Sciatic nerve (tissue), 2 donors: ENCODE measurements around the gene COMMD4. TPM values are rescaled to one million over a fixed set of nuclear protein-coding genes. Genes with fewer than 3 reads are reported as not detected.
"Not testable (repeated sequence)": the region's sequence is repeated elsewhere in the genome, so short reads cannot be mapped to it uniquely, and the experiment has no call there.

Experiments used
- ATAC-seq: fragments of 200-7000 bp; cut with Tn5 transposase; one replicate; pipeline ENCODE4 v1.9.1; 2020; ENCODE audit warnings: mild to moderate bottlenecking, moderate library complexity
- DNase-seq: peaks from one replicate; pipeline ENCODE4 v3.0.0-alpha.2; 2020; ENCODE audit warnings: low spot score
- intact Hi-C: fragments of 100-400 bp; cut with DNase I; formaldehyde crosslinking; loops from one replicate; pipeline ENCODE4 v1.14.2; 2022
- total RNA-seq: library from RNA; stranded (reverse); fragmentation: NEBNext Ultra II Directional; extraction: Animal tissue kit (Norgen Biotek cat#: 25700); gene quantifications from one replicate; pipeline ENCODE4 v1.2.1, GENCODE V29; 2021
- donor health status: DM: no; HTN: no; CAD: no.
- donor health status: DM: no; HTN: no; CAD: no.

COMMD4 gene
- total RNA-seq, 1 donor from 2014 or later: 36.8 TPM

DNA sequence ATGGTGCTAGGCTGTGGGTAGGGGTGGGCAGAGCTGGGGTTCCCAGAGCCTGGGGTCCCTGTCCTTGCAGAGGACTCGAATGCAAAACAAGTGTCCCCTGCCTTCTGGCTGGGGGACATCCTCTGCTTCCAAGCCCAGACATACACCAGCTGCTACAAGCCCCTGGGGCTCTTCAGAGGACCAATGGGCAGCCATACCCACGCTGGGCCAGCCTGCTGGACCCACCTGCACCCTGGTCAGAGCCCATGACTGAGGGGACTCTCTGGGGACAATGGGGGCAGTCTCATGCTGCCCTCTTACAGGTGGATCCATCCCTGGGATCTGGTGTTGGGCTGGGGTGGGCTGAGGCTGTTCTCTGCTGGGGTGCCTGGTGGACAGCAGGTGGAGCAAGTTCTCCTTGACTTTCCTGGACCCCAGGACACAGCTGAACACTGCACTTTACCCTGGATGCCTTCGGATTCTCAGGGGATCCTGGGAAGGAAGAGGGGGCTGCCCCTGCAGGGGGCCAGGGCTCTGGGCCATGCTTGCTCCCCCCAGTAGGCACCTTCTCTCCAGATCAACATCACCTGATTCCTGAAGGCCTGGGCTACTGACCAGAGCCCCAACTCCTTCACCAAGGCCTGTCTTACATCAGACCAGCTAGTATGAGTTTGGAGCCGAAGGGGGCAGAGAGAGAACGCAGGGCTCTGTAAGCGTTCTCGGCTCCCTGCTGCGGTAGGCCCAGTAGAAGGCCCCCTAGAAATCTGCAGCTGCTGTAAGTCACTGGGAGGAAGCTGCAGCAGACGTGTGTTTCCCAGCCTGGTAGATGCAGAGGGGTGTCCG, 7.2 kb upstream of the COMMD4 start:
- intact Hi-C loops: no loop called here
- DNase-seq (no peak), ATAC-seq (no peak)

DNA sequence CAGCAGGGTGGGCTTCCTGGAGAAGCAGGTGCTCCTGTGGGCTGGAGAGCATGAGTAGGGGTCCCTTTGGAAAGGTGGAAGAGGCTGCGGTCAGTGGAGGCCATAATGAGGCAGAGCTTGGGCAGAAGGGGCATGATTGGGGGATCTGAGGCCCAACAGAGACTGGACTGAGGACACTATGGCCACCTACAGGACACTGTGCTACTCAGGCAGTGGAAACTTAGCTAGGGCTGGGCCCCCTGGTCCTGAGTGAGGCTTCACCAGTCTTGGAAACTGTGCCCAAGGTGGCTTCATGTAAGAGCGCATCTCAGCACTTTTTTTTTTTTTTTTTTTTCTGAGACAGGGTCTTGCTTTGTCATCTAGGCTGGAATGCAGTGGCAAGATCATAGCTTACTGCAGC, 6.3 kb upstream of the COMMD4 start:
- DNase-seq (no peak), ATAC-seq (no peak)
- intact Hi-C loops: no loop called here

DNA sequence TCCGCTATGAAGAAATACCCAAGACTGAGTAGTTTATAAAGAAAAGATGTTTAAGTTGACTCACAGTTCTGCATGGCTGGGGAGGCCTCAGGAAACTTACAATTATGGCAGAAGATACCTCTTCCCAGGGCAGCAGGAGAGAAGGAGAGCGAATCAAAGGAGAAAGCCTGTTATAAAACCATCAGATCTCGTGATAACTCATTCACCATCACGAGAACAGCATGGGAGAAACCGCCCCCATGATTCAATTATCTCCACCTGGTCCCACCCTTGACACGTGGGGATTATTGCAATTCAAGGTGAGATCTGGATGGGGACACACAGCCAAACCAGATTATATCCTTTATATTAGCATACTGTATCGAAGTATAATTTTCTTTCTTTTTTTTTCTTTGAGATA, 3.8 kb upstream of the COMMD4 start:
- intact Hi-C loops: loop anchor here (5.0 kb wide), 1 partner anchor 1995 kb away; no protein-coding TSS in a partner anchor
- DNase-seq, ATAC-seq: not testable (repeated sequence)

DNA sequence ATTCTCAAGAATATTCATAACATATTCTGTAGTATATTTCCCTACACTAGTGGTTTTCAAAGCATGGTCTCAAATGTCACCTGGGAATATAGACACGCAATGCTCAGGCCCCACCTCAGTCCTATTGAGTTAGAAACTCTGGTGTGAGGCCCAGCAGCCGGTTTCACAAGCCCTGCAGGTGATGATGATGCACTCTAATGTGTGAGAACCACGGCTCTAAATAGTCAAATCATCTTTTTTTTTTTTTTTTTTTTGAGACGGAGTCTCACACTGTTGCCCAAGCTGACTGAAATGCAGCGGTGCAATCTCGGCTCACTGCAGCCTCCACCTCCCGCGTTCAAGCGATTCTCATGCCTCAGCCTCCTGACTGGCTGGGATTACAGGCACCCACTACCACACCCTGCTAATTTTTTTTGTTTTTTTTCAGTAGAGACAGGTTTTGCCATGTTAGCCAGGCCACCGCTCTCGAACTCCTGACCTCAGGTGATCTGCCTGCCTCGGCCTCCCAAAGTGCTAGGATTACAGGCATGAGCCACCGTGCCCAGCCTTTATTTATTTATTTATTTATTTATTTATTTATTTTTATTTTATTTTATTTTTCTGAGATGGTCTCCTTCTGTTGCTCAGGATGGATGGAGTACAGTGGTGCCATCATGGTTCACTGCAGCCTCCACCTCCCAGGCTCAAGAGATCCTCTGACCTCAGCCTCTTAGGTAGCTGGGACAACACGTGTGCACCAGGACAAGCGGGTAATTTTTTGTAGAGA, 2.0 kb upstream of the COMMD4 start:
- not testable (repeated sequence) for ATAC-seq, DNase-seq
- intact Hi-C loops: loop anchor here (5.0 kb wide), 1 partner anchor 1997 kb away; no protein-coding TSS in a partner anchor

DNA sequence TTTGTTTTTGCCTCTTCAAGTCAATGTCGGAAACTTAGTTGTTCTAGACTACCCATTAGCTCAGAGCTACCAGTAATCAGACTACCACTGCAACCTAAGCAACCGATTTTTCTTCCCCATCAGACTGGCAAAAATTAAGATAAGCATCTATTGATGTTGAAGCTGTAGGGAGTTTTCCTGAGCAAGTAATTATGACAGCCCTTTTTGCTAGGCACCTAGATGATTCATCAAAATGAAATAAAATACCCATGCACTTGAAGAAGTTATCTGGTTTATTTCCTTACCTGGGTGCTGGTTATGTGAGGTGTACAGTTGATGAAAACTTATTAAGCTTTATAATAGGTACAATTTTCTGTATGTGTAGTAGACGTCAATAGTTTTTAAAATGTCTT, 554 bp upstream of the COMMD4 start:
- ATAC-seq (no peak), DNase-seq (no peak)
- intact Hi-C loops: no loop called here

DNA sequence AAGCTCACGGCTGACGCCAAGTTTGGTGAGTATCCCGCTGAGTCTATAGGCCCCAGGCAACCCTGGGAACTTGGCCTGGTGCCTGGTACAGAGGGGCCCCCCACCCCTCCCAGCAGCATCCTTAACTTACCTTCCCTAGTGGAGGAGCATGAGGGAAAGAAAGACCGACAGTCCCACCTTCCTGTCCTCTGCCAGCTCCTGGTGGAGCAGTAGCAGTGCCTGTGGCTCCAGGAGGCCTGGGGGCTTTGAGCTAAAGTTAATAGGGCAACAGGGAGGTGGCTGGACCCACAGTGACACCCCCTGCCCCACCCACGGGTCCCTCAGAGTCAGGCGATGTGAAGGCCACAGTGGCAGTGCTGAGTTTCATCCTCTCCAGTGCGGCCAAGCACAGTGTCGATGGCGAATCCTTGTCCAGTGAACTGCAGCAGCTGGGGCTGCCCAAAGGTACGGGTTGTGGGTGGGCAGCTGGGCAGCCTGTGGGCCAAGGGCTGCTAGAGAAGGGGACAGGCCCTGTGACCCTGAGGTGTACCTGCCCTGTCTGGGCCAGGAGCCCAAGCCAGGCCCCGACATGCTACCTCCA, 2.9 kb downstream of the COMMD4 start:
- DNase-seq: no peak
- no peak for ATAC-seq
- intact Hi-C loops: no loop called here

DNA sequence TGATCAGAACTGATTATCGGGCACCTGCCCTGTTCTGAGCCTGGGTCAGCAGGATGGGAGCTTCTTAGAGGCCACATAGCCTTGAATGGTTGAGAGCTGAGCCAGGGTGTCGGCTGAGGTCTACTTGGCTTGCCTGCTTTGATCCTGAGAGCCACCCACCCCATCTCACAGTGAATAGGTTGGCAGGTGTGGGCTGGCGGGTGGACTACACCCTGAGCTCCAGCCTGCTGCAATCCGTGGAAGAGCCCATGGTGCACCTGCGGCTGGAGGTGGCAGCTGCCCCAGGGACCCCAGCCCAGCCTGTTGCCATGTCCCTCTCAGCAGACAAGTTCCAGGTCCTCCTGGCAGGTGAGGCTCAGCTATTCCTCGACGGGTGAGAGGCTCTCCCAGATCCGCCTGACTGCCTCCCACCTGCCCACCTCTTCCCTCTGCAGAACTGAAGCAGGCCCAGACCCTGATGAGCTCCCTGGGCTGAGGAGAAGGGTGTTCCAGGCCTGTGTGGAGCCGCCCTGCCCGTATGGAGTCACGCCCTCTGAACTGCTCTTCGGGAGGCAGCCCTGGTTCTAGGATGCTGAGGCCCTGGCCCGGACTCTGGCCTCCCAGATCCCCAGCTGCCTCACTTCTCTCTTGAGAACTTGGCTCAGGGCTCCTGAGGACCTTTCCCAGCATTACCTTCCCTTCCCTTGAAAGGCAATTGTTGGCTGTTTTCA, 3.8 kb downstream of the COMMD4 start:
- ATAC-seq: no peak
- no peak for DNase-seq
- intact Hi-C loops: no loop called here

DNA sequence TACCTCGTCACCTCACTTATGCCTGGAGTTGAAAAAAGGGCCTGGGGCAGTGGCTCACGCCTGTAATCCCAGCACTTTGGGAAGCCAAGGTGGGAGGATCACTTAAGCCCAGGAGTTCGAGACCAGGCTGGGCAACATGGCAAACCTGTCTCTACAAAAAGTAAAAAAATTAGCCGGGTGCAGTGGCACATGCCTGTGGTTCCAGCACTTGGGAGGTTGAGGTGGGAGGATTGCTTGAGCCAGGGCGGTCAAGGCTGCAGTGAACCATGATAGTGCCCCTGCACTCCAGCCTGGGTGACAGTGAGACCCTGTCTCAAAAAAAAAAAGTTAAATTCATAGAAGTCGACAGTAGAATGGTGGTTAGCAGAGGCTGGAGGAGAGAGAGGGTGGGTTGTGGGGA, 6.4 kb downstream of the COMMD4 start:
- intact Hi-C loops: no loop called here
- DNase-seq (no peak), ATAC-seq (no peak)

DNA sequence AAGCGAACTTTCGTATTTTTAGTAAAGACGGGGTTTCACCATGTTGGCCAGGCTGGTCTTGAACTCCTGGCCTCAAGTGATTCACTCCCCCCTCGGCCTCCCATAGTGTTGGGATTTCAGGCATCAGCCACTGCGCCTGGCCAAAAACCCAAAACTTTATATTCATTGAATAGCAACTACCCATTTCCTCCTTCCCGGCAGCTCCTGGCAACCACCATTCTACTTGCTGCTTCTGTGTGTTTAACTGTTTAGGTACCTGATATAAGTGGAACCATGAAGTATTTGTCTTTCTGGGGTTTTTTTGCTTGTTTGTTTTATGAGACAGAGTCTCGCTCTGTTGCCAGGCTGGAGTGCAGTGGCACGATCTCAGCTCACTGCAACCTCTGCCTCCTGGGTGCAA, 8.1 kb downstream of the COMMD4 start:
- intact Hi-C loops, DNase-seq, ATAC-seq: not testable (repeated sequence)

DNA sequence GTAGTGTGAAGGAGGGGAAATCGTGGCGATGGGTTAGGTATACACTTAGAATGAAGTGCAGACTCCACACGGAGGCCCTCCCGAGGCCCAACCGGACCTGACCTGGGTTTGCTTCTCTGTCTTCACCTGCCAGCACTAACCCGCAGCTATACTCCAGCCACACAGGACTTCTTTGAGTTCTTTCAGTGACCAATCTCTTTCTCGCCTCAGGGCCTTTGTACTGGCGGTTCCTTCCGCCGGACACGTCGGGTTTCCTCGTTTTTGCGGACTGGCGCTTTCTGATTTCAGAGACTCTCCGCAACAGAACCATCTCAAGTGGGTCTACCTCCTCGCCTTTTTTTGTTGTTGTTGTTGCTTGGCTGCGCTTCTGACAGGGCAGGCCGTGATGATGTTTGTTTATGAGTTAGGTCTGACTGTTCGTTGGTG, 10.9 kb downstream of the COMMD4 start, which contains the start of gene NEIL1:
NEIL1 (plus strand) TSS at position 244 of the 426 bp plus-strand sequence. CDS start 1,867 bp downstream, outside the sequence.
- DNase-seq: no peak
- no peak for ATAC-seq
- intact Hi-C loops: no loop called here

DNA sequence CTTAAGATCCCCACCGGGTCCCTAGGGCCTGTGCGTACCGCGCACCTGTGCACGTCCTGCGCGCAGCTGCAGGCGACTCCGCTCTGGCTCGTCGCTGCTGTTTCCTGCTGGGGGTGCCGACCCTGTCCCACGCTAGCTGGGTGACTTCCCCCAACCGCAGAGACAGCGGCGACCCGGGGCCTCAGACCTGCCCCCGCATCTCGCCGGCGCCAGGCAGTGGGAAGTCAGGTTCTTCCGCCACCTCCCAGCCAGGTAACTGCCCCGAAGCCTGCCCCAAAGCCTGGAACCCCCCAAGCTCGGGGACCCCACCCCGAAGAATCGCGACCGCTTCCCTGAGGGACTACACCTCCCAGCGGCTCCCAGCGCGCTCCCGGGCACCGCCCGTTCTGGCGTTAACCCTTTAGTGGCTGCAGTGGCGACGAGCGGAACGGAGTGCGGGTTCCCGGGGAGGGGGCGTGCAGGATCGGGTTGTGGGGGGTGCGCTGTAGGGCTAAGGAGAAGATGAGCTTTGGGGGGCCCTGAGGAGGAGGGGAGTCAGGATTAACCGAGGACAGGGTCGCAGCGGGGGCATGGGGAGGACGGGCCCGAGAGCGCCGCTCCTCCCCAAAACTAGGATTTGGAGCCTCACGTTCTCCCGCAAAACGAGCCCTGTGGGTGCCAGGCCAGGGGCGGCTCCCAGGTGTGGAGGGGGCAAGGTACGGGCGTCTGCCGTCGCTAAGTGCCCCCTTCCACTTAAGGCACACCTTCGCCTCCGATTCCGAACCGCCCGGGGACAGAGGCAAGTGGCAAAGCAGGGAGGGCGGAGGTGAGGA, 11.6 kb downstream of the COMMD4 start:
- DNase-seq (peak; percentile 82), ATAC-seq (peak; percentile 74)
- intact Hi-C loops: no loop called here

DNA sequence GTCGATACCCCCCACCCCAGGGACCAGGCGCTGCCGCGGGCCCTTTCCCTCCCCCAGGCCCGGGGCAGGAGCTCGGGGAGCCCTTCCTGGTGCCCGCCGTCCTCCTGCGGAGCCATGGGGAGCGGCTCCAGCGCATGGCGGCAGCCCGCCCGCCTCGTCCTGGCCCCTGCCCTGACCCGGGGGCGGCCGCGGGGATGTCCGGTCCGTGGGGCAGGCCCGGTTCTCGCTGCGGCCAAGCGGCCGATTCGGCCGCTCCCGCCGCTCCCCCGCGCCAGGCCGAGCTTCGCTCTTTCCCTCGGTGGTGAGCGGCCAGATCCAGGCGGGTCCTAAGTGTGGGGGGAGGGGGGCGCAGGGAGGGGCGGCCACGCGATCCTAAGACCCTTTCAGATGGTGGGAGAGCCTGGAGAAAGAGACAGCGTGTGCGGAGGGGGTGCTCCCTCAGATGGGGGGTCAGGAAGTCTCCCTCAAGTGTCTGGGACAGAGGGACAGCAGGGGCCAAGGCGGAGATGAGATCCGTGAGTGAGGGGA, 12.2 kb downstream of the COMMD4 start:
- DNase-seq (no peak), ATAC-seq (peak; percentile 47)
- intact Hi-C loops: no loop called here

DNA sequence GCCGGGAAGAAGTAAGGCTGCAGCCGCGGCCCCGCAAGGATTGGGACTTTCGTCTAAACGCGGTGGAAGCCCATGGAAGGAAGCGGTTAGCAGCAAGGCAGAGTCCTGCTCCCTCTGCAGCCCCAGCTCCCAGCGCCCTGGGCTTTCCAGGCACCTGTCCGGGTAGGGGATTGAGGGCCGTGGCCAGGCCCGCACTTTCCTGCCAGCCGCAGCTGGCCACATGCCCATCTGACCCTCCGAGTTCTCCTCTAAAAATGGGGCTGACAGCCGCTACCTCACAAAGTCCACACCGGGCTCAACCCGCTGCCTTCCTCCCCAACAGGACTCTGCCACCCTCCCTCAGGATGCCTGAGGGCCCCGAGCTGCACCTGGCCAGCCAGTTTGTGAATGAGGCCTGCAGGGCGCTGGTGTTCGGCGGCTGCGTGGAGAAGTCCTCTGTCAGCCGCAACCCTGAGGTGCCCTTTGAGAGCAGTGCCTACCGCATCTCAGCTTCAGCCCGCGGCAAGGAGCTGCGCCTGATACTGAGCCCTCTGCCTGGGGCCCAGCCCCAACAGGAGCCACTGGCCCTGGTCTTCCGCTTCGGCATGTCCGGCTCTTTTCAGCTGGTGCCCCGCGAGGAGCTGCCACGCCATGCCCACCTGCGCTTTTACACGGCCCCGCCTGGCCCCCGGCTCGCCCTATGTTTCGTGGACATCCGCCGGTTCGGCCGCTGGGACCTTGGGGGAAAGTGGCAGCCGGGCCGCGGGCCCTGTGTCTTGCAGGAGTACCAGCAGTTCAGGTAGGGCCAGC, 12.9 kb downstream of the COMMD4 start:
- intact Hi-C loops: no loop called here
- ATAC-seq (peak; percentile 14), DNase-seq (no peak)

DNA sequence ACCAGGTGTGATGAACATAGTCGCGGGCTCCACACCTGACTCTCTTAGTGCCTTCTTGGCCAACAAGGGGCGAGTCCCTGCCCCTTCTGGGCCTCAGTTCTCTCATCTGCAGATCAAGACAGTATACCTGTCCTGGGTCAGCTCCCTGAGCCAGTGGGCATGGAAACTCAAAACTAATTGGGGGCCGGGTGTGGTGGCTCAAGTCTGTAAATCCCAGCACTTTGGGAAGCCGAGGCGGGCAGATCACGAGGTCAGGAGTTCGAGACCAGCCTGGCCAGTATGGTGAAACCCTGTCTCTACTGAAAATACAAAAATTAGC, 13.4 kb downstream of the COMMD4 start:
- intact Hi-C loops, DNase-seq, ATAC-seq: not testable (repeated sequence)

DNA sequence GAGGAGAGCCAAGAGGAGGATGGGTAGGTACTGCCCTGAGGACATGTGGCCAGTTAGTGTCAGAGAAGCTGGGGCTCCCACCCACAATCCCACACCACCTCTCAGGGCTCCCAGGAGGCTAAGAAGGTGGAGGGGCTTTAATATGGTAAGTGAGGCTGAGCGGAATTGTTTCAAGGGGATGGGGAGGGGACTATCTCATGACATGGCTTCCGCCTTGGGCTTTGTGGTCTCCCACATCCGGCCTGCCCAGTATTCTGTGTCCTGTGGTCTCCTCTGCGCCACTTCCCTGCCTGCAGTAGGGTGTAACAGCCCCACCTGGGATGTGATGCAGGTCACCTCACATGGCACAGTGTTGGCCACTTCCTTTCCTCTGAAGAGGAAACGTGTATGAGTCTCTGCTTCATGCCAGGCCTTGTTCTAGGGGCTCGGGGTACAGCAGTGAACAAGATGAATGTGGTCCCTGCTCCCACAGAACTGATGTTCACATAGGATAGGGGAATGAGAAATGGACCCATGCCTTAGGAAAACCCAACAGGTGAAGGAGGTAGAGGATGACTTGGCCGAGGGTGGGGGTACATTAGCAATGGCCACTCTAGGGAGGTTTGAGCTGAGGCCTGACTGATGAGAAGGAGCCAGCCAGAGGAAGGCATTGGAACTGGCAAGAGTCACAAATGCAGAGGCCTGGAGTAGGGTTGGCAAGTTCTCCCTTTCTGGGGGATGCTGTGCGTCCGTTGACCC, 14.2 kb downstream of the COMMD4 start:
- no peak for DNase-seq
- intact Hi-C loops: no loop called here
- ATAC-seq: no peak

DNA sequence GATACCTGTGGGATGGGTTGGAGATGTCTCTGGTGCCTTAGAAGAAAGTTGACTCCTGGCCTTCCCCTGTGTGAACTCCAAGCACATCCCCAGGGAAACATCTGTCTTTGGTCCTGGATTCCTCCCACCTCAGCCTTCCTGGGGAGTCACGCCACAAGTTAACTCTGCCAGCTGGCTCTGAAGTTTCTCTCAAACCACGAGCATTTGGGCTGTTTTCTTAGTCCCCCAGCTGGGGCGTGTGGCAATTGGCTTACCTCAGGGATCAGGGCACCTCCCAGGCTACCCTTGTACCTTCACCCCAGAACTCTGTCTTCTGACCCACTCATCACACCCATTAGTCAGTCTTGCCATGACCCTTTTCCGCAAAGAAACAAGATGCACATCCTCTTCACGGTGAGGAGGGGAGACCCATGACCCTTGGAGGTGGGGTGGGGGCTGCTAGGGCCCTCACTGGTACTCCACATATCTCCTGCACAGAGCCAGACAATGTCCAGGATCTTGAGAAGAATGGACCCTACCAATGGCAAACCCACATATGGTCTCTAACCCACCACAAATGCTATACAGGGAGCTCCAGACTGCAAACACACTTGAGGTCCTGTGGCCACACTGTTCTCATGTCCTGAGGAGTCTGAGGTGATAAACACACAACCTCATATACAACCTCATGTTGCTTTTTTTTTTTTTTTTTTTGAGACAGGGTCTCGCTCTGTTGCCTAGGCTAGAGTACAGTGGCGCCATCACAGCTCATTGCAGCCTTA, 14.9 kb downstream of the COMMD4 start:
- intact Hi-C loops: no loop called here

More for the DNA sequence above, 14.9 kb downstream of the COMMD4 start:
- ATAC-seq (no peak), DNase-seq (no peak)
